SK-MEL-5 (cell line): ENCODE measurements around the gene SEC14L5. TPM values are rescaled to one million over a fixed set of nuclear protein-coding genes. Genes with fewer than 3 reads are reported as not detected.

Experiments used
- DNase-seq: peaks from one replicate; pipeline ENCODE4 v3.0.0-alpha.2; 2016; ENCODE audit warnings: low read depth, low spot score
- in situ Hi-C: cut with HindIII; loops from 2 replicates; pipeline ENCODE4 v1.10.0; 2016; ENCODE audit warnings: low sequenced_read_pairs, high pct_unique_total_duplicates, low pct_unique_long_range_greater_than_20kb
- polyA plus RNA-seq, 2 experiments: library from polyadenylated mRNA; depleted of rRNA; stranded (reverse); fragments of >200 nt; gene quantifications; 2 replicates each; pipeline ENCODE4 v1.2.3, GENCODE V29; 2015
- total RNA-seq: library from RNA; depleted of rRNA; stranded (reverse); fragments of >200 nt; shearing (Covaris generic); gene quantifications from 2 replicates; pipeline ENCODE4 v1.2.3, GENCODE V29; 2014; rRNA removed

Gene SEC14L5
- 0.21 and 0.24 TPM in 2 replicates for total RNA-seq
- polyA plus RNA-seq (2015; cell fraction: cytosol; rRNA removed): 0.14 and 0.25 TPM in 2 replicates
- 0.07 and 0.09 TPM in 2 replicates for polyA plus RNA-seq (2015; cell fraction: nucleus; rRNA removed)

- peak; percentile 97 for DNase-seq
- in situ Hi-C loops: no loop called here
These were observed at the start of gene SEC14L5 for GRCh38 chr16:4957720-4958509. Gene SEC14L5 (plus strand): TSS chr16:4958330. CDS start chr16:4959324, 994 bp downstream.

GRCh38 chr16:4908854-4909401 lies 49.2 kb upstream of the SEC14L5 start:
- in situ Hi-C loops: no loop called here
- no peak for DNase-seq

DNA sequence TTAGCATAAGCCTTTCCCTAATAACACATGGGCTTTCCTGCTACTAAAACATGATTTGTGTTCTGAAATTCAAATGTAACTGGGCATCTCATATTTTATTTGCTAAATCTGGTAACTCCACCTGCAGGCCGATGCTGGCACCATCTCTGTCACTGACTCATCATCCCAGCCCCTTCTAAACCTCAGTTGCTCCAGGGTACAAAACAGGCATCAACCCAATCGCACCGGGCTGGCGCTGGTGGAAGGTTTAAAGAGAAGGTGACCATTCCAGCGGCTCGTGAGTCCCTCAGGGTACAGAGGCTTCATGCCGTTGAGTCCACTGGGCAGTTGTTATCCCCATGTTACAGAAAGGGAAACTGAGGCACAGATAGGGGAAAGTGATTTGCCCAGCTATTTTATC lies 48.3 kb upstream of the SEC14L5 start:
- DNase-seq: no peak

GRCh38 chr16:4910828-4911227 lies 47.3 kb upstream of the SEC14L5 start:
- in situ Hi-C loops: no loop called here
- DNase-seq: no peak

More for the DNA sequence above, 48.3 kb upstream of the SEC14L5 start:
- in situ Hi-C loops: no loop called here

DNA sequence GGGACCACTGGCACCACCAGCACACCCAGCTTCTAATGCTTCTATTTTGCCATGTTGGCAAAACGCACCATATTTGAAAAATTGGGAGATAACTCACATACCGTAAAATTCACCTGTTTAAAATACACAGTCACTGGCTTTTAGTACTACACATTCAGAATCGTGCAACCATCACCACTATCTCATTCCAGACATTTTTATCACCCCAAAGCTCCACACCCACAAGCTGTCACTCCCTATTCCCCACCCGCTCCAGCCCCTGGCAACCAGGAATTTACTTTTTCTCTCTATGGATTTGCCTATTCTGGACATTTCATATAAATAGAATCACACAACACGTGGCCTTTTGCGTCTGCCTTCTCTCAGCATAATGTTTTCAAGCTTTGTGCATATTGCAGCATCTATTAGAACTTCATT lies 46.2 kb upstream of the SEC14L5 start:
- DNase-seq: no peak
- in situ Hi-C loops: no loop called here

GRCh38 chr16:4913130-4913773 lies 44.9 kb upstream of the SEC14L5 start:
- no peak for DNase-seq
- in situ Hi-C loops: no loop called here

GRCh38 chr16:4913774-4914525 lies 44.2 kb upstream of the SEC14L5 start:
- in situ Hi-C loops: no loop called here
- DNase-seq: no peak

DNA sequence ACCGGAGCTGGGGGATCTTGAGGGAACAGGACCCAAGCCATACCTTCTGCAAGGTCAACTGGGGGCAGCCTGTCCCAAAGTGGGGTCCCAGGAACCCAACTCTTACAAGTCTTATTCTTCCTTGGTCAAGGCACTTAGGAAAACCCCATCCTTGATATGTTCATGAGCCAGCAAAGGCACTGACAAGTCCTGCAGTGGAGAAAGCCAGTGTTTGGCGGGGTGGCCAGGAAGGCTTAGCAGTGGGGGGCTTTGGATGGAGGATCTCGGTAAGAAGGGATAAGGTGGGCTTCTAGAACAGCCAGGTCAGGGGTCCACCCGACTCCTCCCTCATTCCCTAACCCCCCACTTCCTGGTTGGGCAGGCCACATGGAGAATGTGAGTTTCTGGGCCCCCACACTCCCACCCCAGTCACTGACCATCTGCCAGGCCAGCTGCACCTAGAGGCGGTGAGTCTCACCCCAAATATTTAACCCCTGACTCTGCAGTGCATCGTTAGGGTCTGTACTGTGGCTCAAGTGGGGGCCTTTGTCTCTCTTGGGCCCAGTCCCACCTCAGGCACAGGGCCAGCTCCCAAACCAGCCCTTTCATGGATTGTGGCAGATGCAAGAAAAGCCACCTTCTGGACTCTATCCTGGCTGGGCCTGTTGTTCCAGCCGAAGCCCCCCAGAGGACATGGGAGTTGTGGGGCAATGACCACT lies 43.5 kb upstream of the SEC14L5 start:
- in situ Hi-C loops: no loop called here
- DNase-seq: no peak

GRCh38 chr16:4915226-4915761 lies 42.8 kb upstream of the SEC14L5 start:
- DNase-seq: peak; percentile 13

DNA sequence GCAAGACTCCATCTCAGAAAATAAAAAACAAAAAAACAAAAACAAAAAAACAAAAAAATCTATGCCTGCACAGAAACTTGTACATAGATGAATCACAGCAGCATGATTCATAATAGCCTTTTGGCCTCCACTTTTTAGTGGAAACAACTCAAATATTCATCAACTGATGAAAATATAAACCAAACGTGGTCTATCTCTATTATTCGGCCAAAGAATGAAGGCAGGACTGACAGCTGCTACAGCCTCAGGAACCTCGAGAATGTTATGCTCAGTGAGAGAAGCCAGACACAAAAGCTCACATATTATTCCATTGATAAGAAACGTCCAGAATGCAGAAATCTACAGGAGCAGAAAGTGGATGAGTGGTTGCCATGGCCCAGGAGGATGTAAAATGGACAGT lies 41.0 kb upstream of the SEC14L5 start:
- in situ Hi-C loops: no loop called here

More at GRCh38 chr16:4915226-4915761, 42.8 kb upstream of the SEC14L5 start:
- in situ Hi-C loops: no loop called here

GRCh38 chr16:4918781-4919251 lies 39.3 kb upstream of the SEC14L5 start:
- in situ Hi-C loops: no loop called here
- no peak for DNase-seq

More for the DNA sequence above, 41.0 kb upstream of the SEC14L5 start:
- DNase-seq: no peak

DNA sequence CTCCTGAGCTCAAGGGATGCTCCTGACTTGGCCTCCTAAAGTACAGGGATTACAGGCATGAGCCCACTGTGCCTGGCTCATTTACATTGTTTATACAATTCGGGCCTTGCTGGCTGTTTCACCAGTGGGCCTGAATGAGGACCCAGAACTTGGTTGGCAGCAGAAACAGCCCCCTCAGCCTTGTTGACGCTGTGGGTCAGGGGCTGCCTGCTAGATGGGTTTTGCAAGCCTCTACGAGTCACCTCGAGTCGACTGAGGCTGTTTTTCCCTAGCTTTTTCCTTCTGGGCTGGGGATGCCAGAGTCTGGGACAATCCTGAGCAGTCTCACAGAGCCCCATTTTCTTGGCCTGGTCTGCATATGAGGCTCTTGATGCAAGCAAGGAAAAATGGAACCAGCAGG lies 37.3 kb upstream of the SEC14L5 start:
- DNase-seq: no peak
- in situ Hi-C loops: no loop called here

- DNase-seq: no peak
- in situ Hi-C loops: no loop called here
These were observed 35.3 kb upstream of the SEC14L5 start for GRCh38 chr16:4922721-4923342.

GRCh38 chr16:4923853-4924252 lies 34.3 kb upstream of the SEC14L5 start:
- no peak for DNase-seq
- in situ Hi-C loops: no loop called here

DNA sequence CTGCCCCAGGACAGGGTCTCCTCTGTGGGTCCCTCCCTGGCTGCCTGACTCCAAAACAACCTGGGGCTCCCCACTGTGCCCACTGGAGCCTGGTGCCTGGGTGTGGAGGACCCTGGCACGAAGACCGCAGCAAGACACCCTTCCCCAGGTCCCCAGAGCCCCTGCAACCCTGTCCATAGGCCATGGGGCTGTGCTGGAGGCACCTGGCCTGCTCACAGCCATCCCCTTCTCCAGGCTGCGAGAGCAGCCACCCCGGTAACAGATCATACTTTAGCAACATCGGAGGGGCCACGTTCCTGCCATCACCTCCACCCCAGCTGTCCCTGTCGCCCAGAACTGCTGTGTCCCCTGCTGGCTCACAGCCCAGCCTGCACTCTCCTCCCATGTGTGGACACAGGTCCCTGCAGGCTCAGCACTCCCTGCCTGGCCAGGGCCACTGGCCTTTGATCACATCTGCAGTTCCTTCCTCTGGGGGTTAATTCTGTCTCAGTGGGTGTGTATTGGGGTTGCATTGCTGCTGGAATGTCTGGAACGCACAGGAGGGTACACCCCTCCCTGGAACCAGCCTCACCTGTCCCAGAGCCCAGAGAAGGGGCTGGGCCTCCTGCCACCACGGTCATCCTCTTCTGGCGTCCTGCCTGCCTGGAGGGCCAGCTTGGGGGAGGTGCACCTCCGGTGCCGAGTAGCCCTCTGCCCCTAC lies 33.4 kb upstream of the SEC14L5 start:
- DNase-seq: no peak
- in situ Hi-C loops: no loop called here

GRCh38 chr16:4925293-4925607 lies 32.9 kb upstream of the SEC14L5 start:
- no peak for DNase-seq
- in situ Hi-C loops: no loop called here
